Measurements from ENCODE around the gene CCL22. TPM values are rescaled to one million over a fixed set of nuclear protein-coding genes. Genes with fewer than 3 reads are reported as not detected.

CCL22 gene
- total RNA-seq, 1 experiment from 2014 or later: not detected

DNA sequence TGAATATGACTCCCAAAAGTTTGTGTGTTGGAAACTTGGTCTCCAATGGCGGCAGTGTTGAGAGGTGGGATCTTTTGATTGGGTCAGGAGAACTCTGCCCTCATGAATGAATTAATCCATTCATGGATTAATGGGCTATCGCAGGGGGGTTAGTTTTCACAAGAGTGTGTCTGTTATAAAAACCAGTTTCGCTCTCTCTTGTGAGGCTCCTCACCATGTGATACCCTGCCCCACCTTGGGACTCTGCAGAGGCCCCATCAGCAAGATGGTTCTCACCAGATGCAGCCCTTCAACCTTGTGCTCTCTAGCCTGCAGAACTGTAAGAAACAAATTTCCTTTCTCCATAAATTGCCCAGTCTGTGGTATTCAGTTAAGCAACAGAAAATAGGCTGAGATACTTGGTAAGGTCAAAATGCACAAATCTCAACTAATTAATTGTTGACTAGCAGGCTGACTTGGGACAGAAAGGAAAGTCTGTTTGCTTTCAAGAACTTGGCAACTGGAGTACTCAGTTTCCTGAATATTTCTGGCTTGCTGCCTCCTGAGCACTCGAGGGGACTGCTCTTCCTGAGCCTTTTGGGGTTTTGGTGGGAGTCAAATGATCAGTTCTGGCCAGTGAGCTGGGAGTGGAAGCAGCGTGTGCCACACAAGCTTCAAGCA, 32.2 kb downstream of the CCL22 start:
- no peak overlapping the region for H3T11ph ChIP-seq (ENCODE audit: low read length)
- WGBS (ENCODE audit: extremely low coverage, insufficient read length, low lambda C conversion rate): no CpG with 5 or more reads among the region's 5 CpGs
- H2AK5ac ChIP-seq (ENCODE audit: insufficient read length, low read length): no peak overlapping the region
- TF ChIP-seq, protein P1, sequence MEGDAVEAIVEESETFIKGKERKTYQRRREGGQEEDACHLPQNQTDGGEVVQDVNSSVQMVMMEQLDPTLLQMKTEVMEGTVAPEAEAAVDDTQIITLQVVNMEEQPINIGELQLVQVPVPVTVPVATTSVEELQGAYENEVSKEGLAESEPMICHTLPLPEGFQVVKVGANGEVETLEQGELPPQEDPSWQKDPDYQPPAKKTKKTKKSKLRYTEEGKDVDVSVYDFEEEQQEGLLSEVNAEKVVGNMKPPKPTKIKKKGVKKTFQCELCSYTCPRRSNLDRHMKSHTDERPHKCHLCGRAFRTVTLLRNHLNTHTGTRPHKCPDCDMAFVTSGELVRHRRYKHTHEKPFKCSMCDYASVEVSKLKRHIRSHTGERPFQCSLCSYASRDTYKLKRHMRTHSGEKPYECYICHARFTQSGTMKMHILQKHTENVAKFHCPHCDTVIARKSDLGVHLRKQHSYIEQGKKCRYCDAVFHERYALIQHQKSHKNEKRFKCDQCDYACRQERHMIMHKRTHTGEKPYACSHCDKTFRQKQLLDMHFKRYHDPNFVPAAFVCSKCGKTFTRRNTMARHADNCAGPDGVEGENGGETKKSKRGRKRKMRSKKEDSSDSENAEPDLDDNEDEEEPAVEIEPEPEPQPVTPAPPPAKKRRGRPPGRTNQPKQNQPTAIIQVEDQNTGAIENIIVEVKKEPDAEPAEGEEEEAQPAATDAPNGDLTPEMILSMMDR (conservative IDR thresholded peaks at IDR 0.05): no peak
- no peak overlapping the region for H2AFZ ChIP-seq (ENCODE audit: low read length)
- no peak overlapping the region for H3K18ac ChIP-seq (ENCODE audit: insufficient read length, low read depth, low read length)
- H3K27me3 Mint-ChIP-seq (ENCODE audit: low read depth): peaks cover 8% of the 10 kb centered on the region
- peaks cover 5 to 9% of the 10 kb centered on the region in 2 experiments for H3K4me1 Mint-ChIP-seq
- H3K14ac ChIP-seq (ENCODE audit: insufficient read depth, low read length): no peak overlapping the region
- H2BK120ac ChIP-seq (ENCODE audit: low read depth, low read length, poor library complexity, severe bottlenecking): no peak overlapping the region
- H3K9me3 Mint-ChIP-seq: peaks cover 2 to 5% of the 10 kb centered on the region in 2 experiments; a peak in 2 of 5 replicates
- H3K56ac ChIP-seq (ENCODE audit: insufficient read length, low read depth, low read length): no peak overlapping the region
- no peaks in the 10 kb centered on the region for H3K79me1 ChIP-seq (ENCODE audit: insufficient read depth, low read depth, low read length, poor library complexity, severe bottlenecking)
- no peak overlapping the region for H3K27ac ChIP-seq (ENCODE audit: insufficient read length, low read depth, low read length)
- H4K5ac ChIP-seq (ENCODE audit: insufficient read length, low read depth, low read length): no peak overlapping the region
- no peak overlapping the region for H3K23ac ChIP-seq (ENCODE audit: insufficient read length, low read depth, low read length)
- H3K4me1 ChIP-seq (ENCODE audit: insufficient read depth, low read length): 0 out of 2 replicates have a peak, but pooled peaks cover 2% of the 10 kb centered on the region
- no peak overlapping the region for H2BK12ac ChIP-seq (ENCODE audit: insufficient read length, low read depth, low read length)
- H2BK15ac ChIP-seq (ENCODE audit: low read depth, low read length): no peak overlapping the region
- H3K23me2 ChIP-seq (ENCODE audit: insufficient read length, low read depth, low read length, poor library complexity, severe bottlenecking): no peaks in the 10 kb centered on the region
- H3K9ac ChIP-seq (ENCODE audit: extremely low read depth, insufficient read length, low read length): no peak overlapping the region
- no peak overlapping the region for H3K4ac ChIP-seq (ENCODE audit: low read depth, low read length)
- no peak overlapping the region for H2BK20ac ChIP-seq (ENCODE audit: low read depth, low read length, poor library complexity, severe bottlenecking)
- H3K4me3 Mint-ChIP-seq: no peak overlapping the region
- H4K20me1 ChIP-seq (ENCODE audit: control insufficient read depth, insufficient read depth, insufficient read length): peaks cover 2% of the 10 kb centered on the region
- H3K27ac Mint-ChIP-seq: no peak overlapping the region
- H3K4me2 ChIP-seq (ENCODE audit: insufficient read depth, insufficient read length, low read length): no peak overlapping the region
- DNase-seq: no peak
- H3K27me3 ChIP-seq (ENCODE audit: insufficient read depth, low read length): no peaks in the 10 kb centered on the region
- H4K91ac ChIP-seq (ENCODE audit: insufficient read length, low read depth, low read length): no peak overlapping the region
- no peak overlapping the region for H2BK5ac ChIP-seq (ENCODE audit: insufficient read length, low read length)
- H4K8ac ChIP-seq (replicated peaks; ENCODE audit: insufficient read length, low read depth, low read length): no peak overlapping the region
- no peaks in the 10 kb centered on the region for H3K36me3 Mint-ChIP-seq (ENCODE audit: insufficient read depth in 1 of 3, low read depth in 3 of 3)
- no peaks in the 10 kb centered on the region for H3K79me2 ChIP-seq (ENCODE audit: insufficient read depth, low read length)
- no peaks in the 10 kb centered on the region for H3K9me3 ChIP-seq (ENCODE audit: control insufficient read depth, low read depth, low read length)

Data from H9 (cell line).